NOMO-1 treated with DMSO at 0.1 percent for 48 hours (cell line): ENCODE results near the gene RALGPS2.
"Not testable (repeated sequence)": the region's sequence is repeated elsewhere in the genome, so short reads cannot be mapped to it uniquely, and the experiment has no call there.

Source experiments
- DNase-seq: peaks from one replicate; lab custom pipeline; 2025; ENCODE audit not compliant: unreplicated experiment; lab: John Stamatoyannopoulos, UW

The RALGPS2 gene

DNA sequence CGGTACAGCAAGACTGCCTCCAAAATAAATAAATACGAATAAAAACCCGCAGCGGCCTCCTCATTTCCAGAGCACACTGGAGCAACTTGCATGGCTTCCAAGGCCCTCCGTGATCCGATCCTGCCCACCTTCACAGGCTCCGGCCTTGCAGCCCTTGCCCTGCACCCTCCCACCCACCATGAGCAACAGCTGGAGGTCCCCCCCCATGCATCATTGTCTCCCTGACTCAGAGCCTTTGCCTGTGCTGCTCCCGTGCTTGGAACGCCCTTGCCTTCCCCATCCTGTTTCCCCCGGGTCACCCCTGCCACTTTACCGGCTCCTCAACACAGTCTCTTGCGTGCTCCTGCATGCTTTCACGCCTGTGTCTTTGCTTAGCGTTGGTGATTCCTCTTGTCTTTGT, 216.8 kb downstream of the RALGPS2 start:
- DNase-seq = no peak

DNA sequence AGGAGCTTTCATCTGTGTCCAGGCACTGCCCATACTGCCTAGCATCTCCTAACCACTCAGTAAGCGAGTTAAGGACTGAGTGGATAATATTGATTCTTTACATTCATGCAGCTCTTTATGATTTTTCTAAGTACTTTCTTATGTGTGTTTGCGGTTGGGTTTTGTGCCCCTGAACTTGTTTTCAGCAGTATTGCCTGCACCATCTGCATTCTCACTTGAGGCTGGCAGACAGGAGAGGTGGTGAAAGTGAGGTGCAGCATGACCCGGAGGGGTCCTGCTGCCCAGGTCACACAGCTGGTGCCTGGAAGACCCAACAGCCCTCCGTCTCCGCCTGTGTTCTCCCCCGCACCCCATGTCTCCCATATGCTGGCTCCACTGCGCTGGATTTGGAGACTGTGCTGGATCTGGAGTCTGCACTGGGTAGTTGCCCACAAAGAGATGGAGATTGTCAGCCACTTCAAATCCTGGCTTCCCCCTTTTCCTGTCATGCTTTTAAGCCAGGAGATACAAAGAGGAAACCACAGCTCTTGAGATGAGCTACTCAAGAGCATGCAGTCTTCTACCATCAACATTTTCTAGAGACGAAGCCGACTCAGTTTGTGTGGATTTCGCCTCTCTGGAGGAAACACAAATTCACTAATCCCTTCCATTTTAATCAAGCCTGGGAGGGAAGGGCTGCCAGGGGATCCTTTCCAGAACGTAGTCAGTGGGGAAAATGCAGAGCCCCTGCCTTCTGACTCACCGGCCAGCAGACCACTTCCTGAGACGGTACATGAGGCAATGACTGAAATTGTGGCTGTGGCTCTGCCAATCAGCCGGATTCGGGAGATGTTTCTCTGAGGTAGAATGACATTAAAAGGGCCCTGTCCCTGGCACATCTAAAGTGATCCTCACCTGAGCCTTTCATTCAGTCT, 217.5 kb downstream of the RALGPS2 start:
- DNase-seq = peak; percentile 84

DNA sequence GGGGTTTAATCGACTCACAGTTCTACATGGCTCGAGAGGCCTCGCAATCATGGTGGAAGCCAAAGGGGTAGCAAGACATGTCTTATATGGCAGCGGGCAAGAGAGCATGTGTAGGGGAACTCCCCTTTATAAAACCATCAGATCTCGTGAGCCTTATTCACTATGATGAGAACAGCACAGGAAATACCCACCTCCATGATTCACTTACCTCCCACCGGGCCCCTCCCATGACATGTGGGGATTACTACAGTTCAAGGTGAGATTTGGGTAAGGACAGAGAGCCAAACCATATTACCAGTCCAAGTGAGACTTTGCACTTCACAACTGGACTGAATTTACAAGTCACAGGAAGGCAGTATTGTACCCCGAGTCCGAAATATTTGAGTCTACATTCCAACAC, 219.7 kb downstream of the RALGPS2 start:
- DNase-seq = no peak

DNA sequence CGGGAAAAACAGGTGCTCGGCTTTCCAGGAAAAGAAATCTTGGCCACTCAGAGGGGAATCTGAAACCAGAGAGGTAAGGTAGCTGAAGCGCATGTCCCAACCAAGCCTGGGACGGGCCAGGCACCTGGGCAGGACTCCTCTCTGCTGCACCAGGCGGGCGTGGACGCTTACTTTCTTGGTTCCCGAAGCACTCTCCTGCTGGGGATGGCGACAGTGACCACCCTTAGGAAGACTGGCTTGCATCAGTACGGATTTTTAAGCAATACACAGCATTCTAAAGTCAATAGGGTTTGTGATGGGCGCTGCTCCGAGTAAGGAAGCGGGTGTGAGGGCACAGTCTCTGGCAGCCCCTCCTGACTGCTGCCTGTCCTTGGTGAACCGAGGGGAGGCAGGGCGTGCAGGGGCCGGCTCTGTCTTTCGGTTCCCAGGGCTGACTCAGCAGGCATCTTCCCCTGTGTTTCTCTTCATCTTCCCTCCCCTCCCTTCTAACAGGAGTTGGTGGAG, 220.8 kb downstream of the RALGPS2 start:
- DNase-seq = no peak

DNA sequence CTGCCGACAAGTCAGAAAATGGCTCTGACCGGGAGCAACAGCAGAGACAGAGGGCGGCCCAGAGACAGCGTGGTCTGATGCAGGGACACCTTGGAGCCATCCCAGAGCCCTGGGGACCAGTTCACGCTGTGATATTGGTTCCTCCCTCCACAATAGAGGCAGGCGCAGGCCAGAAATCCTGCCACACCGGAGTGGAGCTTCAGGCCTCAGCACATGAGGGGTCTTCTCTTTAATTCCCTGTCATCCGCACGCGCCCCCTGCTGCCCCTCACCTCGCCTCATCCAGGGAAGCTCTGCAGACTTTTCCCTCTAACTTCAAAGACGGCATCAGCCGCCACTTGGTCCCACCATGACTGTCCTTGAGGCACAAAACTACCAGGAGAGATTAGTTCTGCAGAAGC, 221.4 kb downstream of the RALGPS2 start:
- DNase-seq = no peak

DNA sequence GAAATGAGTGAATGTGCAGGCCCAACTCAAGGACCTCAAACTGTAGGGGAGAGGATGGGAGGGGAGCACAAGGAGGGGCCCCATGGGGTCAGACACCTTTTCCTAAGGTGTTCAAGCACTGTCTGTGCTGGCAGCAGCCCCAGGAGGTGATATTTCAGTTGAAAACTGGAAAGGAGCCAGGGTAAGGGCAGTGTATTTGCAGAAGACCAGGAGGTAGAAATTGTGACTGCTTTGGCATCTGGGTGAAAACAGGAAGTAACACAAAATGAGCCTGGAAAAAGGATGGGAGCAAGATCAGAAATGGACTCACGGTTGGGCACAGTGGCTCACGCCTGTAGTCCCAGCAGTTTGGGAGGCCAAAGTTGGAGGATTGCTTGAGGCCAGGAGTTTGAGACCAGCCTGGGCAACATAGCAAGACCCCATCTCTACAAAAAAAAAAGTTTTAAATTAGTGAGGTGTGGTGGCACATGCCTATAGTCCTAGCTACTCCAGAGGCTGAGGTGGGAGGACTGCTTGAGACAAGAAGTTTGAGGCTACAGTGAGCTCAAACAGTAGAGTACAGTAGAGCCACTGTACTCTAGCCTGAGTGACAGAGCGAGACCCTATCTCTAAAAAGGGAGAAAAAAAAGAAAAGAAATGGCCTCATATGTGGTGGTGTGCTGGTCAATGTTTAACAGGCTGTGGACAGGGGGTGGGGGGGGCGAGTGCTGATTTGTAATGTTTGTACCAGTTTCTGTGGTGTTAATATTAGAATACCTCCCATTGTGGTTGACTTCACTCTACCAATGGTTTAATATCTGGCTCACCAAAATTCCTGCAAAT, 222.0 kb downstream of the RALGPS2 start:
- no peak for DNase-seq

DNA sequence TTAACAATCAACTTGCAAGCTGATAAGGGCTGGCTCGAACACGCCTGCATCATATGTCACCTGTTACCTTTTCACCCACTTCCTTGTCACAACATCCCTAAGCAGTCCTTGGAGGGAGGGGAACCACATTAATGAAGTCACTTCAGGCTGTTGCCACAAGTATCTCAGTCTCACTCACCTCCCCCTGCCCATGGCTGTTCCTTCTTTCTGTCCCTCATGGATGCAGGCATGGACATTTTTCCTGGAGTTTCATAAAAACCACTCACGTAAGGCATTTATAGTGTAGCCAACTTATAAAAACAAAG, 222.6 kb downstream of the RALGPS2 start:
- no peak for DNase-seq

DNA sequence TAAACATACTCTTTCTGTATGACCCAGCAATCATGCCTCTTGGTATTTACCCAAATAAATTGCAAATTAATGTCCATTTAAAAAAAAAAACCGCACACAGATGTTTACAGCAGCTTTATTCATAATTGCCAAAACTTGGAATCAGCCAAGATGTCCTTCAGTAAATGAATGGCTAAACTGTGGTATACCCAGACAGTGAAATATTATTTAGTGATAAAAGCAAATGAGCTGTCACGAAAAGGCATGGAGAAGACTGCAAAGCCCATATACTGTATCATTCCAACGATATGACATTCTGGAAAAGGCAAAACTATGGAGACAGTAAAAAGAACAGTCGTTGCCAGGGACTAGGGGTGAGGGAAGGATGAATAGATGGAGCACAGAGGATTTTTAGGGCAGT, 223.6 kb downstream of the RALGPS2 start:
- DNase-seq = no peak

DNA sequence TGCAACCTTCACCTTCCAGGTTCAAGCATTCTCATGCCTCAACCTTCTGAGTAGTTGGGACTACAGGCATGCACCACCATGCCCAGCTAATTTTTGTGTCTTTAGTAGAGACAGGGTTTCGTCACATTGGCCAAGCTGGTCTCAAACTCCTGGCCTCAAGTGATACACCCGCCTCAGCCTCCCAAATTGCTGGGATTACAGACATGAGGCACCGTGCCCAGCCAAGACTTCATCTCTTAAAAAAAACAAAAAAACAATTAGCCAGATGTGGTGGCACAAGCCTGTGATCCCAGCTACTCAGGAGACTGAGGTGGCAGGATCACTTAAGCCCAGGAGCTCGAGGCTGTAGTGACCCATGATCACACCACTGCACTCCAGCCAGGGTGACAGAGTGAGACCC, 224.8 kb downstream of the RALGPS2 start:
- DNase-seq = not testable (repeated sequence)

DNA sequence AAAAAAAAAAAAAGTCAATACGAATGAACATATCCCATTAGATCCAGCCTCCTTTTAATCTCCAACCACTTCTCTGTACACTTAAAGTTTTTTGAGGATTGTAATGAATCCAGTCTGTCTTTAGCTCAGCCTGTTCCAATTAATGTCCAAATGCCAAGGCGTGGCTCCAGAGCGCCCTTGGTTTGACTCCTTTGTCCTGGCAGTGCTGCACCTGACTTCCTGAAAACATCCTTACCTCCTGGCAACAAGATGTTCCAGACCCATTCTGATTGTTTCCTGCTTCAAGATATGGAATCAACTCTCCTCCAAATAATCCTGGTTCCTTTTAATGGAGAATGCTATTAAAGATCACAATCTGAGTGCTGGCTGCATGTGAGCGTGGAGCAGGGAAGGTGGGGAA, 226.6 kb downstream of the RALGPS2 start:
- DNase-seq = no peak

DNA sequence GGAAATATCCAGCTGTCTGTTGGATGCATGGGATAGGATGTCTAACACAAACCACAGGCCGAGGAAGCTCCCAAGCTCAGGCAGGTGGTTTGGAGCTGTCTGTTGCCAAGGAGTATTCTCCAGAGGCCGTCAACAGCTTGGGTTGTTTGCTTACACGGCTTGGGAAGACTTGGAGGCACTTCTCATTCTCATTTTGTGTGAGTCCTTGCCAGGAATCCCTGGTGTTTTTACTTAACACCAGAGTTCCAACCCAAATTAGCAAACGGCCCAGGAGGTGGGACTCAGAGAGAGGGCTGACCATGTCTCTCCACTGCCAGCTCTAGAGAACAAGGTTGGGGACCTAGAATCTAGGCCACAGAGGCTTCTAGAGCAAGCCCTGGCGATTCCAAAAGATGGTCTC, 228.0 kb downstream of the RALGPS2 start:
- DNase-seq = no peak

DNA sequence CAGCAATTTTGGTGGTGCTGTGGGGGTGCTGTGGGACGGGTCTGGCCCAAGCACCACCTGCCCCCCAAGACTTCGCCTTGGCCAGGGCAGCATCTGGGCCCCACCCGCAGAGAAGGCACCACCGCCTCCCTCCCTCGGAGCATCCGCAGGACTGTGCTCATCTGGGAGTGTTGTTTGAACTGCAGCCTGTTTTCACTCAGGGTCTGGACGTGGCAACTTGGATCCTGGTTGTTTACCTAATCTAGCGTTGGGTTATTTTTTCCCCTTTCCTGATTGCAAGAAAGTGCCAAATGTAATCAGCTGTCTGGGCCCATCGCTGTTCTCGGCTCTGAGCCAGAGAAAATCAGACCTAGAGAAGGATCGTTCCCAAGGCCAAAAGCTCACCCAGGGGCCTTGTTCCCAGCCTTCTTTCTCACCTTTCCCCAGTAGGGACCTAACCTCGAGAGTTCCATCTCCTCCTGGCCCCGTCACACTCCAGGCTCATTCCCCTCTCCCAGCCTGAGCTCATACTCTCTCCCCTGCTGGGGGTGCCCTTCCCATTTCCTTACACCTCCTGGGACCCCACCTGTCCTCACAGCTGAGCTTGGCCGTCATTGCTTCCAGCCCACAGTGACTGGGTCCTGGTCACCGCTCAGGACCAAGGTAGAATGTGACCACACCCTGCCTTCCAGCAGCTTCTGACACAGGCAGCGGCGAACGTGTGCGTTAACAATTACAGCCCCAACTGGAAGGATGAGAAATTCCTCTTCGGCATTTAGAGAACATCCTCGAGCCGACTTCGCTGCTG, 228.7 kb downstream of the RALGPS2 start:
- DNase-seq = no peak

DNA sequence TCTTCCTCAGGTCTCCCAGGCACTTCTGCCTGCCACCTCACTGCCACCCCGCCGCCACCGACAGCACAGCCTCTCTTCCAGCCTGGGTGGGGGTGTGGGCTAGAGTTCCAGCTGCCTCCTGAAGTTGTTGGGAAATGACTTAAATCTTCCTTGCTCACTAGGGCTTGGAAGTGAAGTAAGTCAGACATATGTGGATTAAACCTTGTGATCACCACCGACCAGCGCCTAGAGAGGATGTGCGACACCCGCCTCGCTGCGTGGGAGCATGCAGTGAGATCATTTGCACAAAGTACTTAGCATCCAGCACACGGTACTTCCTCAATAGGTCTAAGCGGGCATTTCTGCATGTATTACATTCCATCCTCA, 229.3 kb downstream of the RALGPS2 start:
- DNase-seq = no peak

DNA sequence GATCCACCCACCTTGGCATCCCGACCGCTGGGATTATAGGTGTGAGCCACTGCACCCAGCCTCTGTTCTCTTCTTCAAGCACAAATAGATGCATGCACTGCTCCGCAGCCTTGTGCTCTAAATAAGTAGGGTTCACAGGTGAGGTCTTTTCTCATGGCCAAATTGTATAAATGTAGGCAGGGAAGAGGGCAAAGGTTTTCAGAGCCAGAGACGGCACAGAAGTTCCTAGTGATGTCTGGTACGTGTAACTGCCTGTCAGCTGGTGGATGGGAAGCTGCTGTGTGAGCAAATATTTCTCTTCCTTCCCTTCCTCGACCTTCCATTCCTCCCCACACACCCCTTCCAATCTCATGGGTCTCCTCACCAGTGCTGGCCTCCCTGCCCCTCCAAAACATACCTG, 229.9 kb downstream of the RALGPS2 start:
- DNase-seq = no peak

DNA sequence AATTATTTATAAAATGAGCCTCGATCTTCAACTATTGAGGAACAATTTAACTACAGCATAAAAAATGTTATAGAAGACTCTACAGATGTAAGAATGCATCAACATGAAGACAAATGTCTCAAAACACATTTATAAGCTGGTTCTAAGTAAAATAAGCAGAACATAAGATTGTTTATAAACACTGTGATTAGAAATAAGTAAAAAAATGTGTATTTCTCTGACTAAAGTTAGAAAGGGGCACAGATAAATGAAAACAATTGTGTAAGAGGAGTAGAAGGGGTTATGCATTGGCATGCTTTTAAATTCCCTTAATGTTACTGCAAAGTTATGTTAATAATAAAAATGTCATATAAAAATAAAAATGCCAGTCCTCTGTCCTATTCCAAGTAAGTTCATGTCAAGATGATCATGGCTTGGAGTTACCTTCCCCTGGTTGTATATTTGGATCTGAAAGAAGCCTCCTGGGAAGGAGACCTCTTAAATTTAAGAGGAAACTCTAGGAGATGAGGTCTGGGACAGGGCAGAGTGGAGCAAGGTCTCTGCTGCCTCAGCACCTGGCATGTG, 230.4 kb downstream of the RALGPS2 start:
- DNase-seq = no peak

DNA sequence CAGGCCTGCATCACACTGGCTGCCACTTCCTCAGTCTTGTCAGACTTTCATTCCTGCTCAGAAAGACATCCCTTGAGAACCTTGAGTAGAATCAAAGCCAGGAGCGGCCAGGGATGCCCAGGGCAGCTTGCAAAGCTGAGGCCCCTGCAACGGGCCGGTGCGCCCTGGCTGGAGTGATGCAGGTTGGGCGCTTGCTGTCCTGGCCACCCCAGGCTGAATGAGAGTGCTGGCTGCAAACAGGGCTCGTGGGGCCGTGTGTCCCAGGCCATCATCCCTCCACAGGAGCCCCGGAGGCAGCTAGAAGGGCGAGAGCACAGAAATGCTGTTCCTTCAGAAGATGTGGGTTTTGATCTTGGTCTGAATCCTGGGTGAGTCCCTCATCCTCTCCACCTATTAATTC, 233.4 kb downstream of the RALGPS2 start:
- DNase-seq = no peak

DNA sequence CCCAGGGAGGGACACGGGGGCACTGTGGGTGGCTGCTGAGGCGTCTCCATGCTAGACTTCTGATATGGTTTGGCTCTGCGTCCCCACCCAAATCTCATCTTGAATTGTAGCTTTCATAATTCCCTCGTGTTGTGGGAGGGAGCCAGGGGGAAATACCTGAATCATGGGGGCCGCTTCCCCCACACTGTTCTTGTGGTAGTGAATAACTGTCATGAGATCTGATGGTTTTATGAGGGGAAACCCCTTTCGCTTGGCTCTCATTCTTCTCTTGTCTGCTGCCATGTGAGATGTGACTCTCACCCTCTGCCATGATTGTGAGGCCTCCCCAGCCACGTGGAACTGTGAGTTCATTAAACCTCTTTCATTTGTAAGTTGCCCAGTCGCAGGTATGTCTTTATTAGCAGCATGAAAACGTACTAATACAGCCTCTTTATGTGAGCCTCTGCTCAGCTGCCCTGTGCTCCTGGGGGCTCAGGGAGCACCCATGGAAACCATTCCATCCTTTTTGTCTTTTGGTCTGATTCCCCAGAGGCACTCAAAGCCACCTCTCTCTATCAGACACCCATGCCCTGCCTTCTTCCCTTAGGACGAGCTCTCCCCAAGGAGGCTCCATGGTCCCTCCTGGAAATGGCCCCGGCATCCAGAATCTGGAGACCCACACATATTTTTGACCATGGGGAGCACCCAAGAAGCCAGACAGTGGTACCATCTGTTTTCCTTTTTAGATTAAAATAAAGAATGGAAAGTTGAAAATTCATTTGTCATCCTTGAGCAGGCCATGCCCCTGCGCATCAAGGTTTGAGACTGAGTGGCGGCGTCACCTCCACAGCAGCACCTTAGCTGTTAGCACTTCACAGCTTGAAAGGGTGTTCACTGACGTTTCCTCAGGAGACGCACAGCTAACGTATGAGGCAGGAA, 234.8 kb downstream of the RALGPS2 start:
- no peak for DNase-seq

DNA sequence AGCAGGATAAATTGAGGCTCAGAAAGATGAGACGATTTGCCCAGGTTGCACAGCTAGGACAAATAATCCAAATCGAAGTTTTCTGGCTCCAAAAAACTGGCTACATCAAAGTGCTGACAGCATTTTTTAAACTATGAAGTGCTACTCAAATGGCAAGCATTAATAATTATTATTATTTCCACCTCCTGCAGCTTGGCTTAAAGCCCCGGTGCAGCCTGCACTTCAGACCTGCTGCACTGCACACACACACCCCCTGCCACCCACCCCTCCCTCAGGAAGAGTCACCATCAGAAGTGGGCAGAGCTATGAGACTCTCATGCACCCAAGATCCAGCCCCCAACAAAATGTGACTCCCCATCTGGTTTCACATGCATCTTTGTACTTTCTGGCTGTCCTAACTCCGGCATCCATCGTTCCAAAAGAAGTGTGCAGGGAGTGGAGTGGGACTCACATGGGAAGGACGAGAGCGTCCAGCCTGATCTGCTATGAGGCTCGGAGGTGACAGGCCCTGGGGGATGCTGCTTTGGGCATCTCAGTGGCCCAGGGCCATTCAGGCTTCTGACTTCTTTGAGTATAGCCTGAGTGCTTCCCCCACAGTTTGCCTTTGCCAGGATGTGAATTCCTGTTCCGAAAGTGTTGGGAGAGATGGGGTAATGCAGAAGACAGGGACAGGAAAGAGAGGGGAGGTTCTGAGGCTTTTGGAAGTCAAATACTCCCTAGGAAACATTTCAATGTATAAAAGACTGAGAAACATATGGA, 235.6 kb downstream of the RALGPS2 start:
- DNase-seq = no peak

DNA sequence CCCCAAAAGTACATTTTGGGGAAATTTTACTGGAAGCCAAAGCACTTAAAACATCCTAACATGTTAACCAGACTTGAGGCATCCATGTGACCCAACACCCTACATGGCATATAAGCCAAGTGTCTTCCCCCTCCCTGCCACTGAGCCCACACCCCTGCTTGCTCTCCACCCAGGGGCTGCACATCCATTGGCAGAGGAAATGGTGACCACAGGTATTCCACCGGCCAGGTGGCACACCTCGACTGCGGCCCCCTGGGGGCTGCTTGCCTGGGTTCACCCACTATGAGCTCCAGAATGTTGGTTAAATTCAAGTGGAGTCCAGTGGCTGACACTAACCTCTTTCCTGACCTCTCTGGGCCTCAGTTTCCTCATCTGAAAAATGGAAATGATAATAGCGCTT, 236.3 kb downstream of the RALGPS2 start:
- DNase-seq = no peak
